Measurements from ENCODE around the gene SNED1.

The SNED1 gene

DNA sequence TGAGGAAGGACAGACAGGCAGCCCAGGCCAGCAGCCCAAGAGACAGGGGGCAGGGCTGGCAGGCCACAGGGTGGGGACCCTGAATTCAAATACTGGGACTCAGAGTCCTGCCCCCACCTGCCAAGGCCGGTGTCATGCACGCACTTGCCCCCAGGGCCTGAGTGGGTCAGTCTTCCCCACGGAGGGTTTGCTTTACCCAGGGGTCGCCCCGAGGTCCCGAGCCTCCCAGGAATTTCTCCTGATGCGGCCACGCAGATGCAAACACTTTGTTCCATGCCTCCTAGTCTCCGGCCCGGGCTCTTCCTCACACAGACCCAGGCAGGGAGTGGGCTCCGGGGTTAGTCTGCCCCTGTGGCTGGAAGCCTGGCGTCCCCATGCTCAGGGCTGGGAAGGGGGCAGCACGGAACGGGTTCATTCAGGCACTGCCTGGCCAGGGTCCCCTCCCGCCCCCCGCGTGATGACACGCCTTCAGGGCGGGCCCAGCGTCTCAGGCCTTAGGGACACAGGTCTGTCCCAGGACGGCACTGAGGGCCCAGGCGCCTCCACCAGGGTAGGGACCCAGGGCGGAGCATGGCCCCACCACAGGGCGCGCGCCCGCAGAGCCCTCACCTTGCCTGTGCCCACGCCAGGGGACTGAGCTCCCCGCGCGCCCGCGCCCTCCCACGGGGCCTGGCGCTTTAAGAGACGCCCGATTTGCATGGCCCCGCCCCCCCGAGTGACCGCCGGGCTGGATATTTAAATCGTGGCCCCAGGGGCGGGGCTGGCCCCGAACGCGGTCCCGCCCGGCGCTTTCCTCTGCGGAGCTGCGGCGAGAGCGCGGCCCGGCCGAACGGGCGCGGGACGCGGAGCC, at the start of gene SNED1:
SNED1 (plus strand) TSS at position 763 of the 850 bp plus-strand sequence. CDS start 220 bp downstream, outside the sequence.
- DNase-seq, result peak; percentile 37

DNA sequence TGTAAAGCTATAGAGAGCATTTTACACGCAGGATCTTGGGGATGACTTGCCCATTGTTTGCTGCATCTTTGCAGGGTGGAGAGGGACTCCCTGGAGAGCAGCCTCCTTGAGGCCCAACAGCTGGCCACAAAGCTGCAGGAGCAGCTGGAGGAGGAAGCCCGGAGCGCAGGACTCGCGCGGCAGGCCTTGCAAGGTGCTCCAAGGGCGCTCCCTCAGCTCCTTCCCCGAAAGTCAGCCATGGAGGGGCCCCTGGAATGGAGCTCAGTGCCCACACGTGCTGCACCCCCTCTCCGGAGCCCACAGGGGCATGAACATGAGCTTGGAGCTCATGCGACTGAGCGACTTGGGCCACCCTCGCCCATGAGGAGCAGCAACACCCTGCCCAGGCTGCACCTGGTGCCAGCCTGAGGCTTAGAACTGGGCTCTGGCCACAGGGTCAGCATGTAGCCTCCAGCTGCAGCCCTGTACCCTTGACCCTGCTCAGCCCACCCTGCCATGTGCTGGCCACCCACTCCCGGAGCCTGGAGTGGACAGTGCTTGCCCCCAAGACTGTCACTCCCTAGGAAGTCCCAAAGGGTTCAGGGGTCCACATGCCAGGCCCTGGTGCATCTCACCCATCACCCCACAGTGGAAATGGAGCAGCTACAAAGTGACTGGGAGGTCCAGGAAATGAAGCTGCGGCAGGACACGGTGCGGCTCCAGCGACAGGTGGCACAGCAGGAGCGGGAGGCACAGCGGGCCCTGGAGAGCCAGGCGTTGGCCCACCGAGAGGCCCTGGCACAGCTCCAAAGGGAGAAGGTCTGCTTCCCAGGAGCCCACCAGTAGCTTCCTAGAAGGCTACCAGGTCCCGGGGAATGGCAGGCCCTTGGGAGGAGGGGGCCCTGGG, 49.3 kb upstream of the SNED1 start:
- DNase-seq, result no peak

DNA sequence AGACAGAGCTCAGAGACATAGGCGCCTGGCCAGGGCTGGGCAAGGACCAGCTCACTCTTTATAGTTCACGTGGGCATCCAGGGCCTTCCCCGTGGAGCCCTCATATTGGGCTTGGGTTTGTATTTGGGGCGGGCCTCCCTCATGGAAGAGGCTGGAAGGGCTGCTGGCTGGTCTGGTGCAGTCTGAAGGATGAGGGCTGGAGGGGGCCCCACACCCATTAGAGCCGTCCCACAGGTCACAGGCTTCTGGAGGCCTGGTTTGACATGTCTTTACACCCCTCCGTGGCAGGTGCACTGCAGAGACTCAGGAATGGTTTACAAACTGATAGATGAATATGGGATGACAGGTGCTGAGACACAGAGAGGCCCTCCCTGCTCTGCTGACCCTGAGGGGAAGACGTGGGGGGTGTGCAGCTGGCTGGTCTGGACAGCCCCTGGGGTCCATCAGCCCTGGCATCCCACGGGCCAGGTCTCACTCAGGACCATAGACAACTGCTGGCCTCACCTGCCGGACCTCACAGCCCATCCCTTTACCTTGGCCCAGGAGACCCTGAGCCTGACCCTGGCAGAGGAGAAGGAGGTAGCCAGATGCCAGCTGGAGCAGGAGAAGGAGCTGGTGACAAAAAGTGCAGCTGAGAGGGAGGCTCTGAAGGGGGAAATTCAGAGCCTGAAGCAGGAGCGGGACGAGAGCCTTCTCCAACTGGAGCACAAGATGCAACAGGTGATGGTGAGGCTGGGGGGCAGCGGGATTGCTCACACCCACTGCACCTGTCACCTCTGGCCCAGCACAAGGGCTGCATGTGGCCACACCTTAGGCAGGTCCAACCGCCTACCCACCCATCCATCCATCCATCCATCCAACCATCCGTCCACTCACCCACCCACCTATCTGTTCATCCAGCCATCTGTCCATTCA, 48.4 kb upstream of the SNED1 start:
- no peak for DNase-seq

DNA sequence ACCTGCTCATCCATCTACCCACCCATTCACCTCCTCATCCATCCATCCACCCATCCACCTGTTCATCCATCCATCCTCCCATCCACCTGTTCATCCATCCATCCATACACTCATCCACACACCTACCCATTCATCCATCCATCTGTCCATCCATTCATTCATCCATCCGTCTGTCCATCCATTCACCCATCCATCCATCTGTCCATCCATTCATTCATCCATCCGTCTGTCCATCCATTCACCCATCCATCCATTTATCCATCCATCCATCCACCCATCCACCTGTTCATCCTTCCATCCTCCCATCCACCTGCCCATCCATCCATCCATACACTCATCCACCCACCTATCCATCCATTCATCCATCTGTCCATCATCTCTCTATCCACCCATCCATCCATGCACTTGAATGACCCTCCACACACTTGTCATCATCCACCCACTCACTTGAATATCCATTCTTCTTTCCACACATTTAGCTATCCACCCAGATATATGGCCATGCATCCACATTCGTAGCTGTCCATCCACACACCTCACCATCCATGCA, 47.3 kb upstream of the SNED1 start:
- DNase-seq, result no peak

DNA sequence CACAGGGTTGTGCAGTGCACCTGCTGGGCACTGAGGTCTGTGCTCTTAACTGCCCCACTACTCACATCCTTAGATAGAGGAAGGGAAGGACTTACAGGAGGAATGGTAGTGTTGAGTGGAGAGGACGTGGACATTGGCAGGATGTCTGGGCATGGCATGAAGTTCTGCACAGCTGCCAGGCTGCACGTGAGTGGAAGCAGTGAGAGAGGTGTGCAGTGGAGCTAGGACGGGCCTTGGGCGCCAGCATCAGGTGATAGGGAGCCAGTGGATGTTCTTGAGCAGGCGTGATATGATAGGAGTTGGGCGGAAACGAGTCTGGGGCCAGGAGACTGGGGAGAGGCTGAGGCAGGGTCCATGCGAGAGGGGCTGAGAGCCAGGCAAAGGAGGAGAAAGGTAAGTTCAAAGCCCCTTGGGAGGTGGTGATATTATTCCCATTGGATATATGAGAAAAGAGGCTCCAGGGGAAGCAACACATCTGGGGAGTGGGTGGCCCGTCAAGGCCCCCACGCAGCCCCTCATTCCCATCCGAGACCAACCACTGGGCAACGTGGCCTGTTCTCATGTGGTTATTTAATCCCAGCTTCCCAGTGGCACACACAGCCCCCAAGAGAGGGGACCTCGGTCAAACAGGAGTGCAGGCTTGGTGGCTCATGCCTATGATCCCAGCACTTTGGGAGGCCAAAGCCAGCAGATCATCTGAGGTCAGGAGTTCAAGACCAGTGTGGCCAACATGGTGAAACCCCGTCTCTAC, 45.7 kb upstream of the SNED1 start:
- DNase-seq, result no peak

DNA sequence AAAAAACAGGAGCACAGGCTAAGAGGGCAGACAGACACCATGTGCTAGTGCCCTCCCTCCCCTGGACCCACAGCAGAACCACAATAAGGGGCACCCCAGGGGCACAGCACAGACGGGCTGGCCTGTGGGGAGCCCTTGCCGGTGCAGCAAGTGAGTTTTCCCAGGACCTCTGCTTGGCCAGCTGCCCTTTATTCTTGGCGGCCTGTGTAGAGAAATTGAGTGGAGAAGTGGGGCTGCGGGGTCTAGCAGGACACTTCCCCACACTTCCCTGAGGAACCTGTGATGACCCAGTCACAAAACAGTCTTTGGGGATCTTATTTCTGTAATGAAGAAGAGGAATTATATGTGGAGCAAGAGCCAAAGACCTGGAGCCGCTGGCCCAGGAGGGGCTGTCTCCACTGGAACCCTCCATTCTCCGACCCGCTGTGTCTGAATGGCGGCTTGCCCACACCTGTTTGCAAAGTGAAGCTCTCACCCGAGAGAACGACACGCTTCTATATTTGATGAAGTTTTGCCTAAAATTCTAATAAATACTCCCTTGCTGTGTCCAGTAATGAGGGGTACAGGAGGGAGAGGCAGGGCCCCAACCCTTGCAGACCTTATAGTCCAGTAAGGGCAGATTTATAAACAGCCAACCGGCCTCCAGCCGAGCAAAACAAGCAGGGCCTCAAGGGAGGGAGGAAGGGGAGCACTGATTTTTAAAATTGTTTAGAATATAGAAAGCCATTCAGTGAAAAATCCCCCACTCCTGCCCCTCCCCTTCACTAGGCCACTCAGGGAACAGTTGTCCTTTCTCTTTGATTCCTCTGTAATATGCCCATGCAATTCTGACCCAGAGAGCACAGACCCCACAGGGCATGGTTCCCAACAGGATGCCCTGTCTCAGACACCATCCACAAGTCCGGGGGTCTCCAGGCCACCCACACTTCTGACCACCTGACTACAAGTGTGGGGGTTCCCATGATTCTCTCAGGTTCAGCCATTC, 44.7 kb upstream of the SNED1 start:
- no peak for DNase-seq

- DNase-seq, result no peak
These were observed 43.7 kb upstream of the SNED1 start for GRCh38 chr2:240954436-240955305.

GRCh38 chr2:240955306-240956170, 42.9 kb upstream of the SNED1 start:
- DNase-seq, result no peak

- no peak for DNase-seq
These were observed 42.1 kb upstream of the SNED1 start for GRCh38 chr2:240956171-240956934.

DNA sequence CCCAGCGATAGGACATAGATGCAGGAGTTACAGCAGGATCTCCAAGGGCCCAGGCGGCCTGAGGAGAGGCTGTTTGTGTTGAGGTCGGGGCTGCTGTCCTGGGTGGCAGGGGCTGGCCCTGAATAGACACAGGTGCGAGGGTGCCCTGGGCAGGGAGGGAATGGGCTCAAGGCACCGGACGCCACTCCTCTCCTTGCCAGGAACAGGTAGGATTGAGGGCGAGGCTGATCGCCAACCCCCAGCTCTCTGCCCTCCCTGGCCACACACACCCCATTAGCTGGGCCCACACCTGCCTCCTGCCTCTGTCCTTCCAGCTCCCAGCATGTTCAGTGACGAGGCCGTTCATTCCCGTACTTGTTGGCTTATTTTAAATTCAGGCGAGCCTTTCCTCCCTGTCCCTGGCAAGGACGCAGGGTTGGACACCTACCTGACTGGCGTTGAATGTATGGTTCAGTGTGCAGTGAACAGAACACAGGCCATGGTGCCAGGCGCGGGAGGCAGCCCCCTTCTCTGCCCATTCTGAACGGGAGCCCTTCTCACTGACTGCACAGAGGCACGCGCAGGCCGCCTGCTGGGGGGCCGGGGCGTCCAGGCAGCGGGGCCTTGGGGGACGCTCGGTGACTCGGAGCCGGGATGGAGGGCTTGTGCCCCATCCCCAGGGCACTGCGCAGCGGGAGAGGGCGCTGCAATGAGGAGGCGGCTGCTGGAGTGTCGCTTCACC, 41.3 kb upstream of the SNED1 start:
- no peak for DNase-seq

DNA sequence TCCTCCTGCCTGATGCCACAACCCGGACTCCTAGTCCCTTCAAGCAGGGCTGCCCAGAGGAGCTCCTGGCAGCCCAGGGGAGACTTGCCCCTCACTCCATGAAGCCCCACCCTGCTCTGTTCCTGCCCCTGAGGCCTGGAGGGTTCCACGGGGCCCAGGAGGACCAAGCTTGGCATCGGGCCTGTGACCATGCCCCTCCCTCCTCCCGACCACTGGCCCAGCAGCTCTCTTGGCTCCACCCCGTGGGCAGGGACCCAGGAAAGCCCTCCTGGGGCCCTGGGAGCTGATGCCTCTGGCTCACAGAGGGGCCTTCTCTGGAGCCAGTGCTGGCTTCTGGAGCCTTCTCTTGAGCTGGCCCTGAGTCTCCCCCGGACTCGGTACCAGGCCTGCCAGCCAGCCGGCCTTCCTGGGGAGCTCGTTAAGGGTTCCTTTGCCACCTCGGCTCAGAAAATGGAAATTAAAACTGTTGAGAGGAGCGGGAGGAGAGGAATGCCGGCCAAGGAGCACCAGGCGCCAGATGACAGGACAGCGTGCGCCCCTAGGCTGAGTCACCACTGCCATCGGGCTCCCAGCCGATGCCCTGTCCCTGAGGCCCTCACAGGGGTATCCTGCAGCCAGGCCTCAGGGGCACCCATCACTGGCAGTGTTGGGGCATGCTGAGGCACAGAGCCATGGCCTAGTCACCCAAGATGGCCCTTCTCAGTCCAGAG, 40.6 kb upstream of the SNED1 start:
- DNase-seq, result peak; percentile 35

GRCh38 chr2:240958366-240959213, 39.8 kb upstream of the SNED1 start:
- DNase-seq, result no peak

GRCh38 chr2:240959214-240959940, 39.0 kb upstream of the SNED1 start:
- no peak for DNase-seq

- no peak for DNase-seq
These were observed 38.5 kb upstream of the SNED1 start for GRCh38 chr2:240959941-240960308.

All from DMS79 (cell line).